Fibroblast of lung (primary cell): ENCODE measurements around the gene RNF157.

Experiments used
- CTCF ChIP-seq, 2 donors: IDR thresholded peaks in 1 of 2; conservative IDR thresholded peaks in 1 of 2; 1 replicate in 1 of 2; 2 replicates in 1 of 2; pipeline ENCODE4 v1.5.1; 2011 to 2012; ENCODE audit warnings: low read length in 2 of 2, control low read depth in 1 of 2, inconsistent platforms in 1 of 2, low read depth in 1 of 2, mild to moderate bottlenecking in 1 of 2
- EZH2 ChIP-seq: IDR thresholded peaks from 2 replicates; pipeline ENCODE4 v1.5.1; 2012; ENCODE audit warnings: low read length, control low read depth, mild to moderate bottlenecking; ENCODE audit errors: missing control alignments

DNA sequence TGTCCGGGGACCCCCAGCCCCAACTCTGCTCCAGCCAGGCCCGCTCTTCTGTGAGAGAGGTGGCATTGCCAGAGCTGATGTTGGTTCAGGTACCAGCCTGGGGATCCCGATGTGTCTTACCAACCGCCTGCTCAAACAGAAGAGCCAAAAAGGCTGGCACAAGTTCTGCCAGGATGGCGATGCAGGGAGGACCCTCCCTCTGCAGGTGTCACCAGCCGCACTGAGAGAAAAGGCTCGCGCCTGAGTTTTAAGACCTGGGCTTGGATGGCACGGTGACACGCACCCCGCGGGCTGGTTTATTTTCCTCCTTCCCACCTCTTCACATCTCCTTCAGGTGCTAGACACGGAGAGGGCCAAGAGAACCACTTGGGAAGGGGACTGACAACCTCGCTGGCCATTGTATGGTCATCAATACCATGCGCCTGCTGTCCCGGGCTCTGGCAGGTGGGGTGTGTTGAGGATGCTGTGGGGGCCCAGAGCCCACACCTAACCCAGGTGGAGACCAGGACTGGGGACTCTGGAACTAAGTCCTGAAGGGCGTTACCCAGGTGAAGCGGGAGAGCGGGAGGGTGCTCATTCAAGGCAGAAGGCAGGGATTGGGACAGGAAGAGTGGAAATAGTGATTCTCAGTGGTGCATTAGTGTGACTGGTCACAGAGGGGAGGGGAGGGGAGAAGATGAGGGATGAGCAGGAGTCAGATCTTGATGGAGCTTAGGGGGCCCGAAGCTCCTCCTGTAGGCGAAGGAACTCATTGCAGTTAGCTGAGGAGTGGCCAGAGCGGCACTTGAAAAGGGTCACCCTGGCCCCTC is 115.5 kb downstream of the RNF157 start:
- TF ChIP-seq CTCF (conservative IDR thresholded peaks at IDR 0.05 in 1 of 2, IDR thresholded peaks at IDR 0.05 in 1 of 2; ENCODE audit: low read depth in 1 of 2, low read length in 2 of 2) (peak; percentile 9 to 24), EZH2 (no peak)
